GM18499 (cell line): ENCODE data around the gene ATP8B4.

ENCODE experiments used
- ATAC-seq: cut with Tn5 transposase; IDR thresholded peaks from one replicate; pipeline ENCODE4 v1.9.1; 2021; ENCODE audit warnings: moderate number of reproducible peaks; ENCODE audit not compliant: insufficient read depth, unreplicated experiment

Gene ATP8B4

GRCh38 chr15:49877117-49877872, 241.7 kb downstream of the ATP8B4 start:
- no peak for ATAC-seq

- no peak for ATAC-seq
Observed at GRCh38 chr15:49876401-49877038, 242.5 kb downstream of the ATP8B4 start.

DNA sequence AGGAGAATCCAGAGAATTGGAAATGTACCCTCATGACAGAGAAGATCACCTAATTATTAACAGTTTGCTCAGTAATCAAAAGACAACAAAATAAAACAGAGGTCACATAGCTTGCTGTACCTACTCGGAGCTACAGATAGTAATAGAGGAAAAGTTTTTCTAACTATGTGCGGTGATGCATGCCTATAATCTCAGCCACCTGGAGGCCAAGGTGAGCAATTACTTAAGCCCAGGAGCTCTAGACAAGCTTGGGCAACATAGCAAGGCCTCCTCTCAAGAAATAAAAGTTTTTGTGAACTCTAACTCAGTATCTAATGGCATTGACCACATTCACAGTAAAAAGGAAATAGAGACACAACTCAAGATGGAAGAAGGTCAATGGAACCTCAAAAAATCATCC, 243.6 kb downstream of the ATP8B4 start:
- ATAC-seq: no peak

DNA sequence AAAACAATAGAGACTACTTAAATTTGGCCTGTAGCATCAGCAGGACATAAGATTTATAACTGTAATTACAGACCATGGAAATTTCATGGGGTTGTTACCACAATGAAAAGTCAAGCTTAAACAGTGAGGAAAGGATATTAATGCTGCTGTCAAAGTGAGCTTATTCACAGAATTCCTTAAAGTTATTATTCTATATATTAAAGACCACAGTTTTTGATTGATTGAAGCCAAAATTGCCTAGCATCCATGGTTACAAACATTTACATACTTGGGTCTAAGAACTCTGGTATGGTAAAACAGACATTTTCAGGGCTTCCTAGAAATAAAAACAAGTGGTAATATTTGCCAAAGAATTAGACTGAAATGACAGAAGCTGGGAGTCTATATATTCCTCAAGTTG, 248.6 kb downstream of the ATP8B4 start:
- no peak for ATAC-seq

- ATAC-seq: no peak
Observed at GRCh38 chr15:49868348-49868747, 250.7 kb downstream of the ATP8B4 start.

DNA sequence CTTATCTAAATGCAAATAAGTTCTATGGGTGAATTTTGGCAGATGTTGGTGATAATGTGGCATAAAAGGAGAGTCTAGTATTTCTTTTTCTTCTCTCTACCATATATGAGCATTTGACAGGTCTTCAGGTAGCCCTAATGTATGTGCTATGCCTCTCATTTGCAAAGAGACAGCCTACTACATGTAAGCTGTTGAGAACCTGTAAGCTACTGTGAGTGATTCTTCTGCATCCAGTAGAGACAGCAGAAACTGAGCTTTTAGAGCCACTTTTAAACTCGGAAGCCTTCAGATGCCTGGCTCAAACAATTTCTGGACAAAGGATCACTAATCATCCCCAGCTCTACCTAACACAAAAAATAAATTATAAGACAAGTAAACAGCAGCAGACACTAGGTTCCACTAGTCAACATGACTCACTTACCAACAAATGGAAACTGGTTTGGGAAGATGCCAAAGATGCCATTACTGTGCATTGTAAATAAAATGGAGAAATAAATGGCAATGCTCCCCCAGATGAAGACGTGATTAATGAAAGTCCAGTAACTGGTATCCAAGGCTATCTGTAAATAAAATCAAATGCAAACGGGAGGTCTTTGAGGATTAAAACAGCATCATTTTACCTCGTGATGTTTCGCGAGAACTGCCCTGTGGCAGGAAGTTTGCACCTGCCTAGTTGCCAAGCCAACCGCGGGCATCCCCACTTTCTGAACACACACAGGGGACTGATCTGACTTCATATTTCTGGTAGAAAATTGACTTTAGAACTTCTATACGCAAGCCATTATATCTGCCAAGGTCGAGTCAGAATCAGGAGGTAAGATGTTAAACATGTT, 252.9 kb downstream of the ATP8B4 start:
- ATAC-seq: no peak

- ATAC-seq: no peak
Observed at GRCh38 chr15:49864251-49864650, 254.8 kb downstream of the ATP8B4 start.

- ATAC-seq: no peak
Observed at GRCh38 chr15:49863431-49864224, 255.4 kb downstream of the ATP8B4 start.

DNA sequence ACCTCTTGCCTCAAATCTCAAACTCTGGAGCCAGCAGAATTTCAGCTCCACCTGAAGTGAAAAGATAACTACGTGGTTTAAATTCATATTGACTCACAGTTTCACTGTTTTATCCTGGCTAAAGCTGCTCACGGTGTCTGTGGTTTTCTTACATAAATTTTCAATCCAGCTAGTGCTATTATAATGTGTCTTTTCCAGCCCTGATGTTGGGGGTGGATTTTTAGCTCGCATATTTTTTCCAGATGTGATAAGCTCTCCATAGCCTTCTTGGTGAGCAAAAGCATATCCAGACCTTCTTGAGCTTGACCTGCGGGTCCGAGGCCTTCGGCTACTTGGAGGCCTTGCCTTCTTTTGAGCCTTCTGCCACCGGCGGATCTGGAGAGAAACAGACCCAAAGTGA, 258.9 kb downstream of the ATP8B4 start:
- ATAC-seq: no peak

GRCh38 chr15:49857496-49858475, 261.2 kb downstream of the ATP8B4 start:
- ATAC-seq: no peak

DNA sequence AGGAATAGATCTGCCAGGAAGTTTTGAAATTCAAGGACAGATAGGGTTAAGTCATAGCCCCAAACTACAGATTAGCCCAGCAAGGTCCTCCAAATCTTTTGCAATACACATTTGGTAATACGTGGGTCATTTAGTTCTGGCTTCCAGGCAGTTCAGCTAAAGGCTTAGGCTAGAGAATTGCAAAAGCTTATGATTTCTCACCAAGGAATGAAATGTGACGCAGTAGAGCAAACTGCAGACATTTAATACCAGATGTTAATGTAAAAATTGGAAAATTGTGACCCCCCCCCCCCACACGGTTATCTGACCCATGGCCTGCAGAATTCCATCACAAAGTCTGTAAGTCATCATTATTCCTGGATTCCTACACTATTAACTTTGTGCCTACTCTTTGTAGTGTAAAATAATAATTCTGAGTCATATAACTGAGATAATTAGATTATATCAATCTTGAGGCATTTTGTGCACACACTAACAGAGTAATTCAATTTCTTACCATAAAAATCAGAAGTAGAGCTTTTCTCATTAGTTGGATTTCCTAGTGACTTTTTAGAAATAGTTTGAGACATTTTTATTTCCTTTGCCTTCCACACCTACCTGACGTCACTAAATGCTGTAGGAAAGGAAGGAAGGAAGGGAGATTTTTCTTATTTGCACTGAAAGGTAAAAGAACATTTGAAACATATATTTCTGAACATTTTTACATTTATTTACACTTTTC, 263.0 kb downstream of the ATP8B4 start:
- ATAC-seq: no peak

GRCh38 chr15:49852756-49853155, 266.3 kb downstream of the ATP8B4 start:
- ATAC-seq: no peak

DNA sequence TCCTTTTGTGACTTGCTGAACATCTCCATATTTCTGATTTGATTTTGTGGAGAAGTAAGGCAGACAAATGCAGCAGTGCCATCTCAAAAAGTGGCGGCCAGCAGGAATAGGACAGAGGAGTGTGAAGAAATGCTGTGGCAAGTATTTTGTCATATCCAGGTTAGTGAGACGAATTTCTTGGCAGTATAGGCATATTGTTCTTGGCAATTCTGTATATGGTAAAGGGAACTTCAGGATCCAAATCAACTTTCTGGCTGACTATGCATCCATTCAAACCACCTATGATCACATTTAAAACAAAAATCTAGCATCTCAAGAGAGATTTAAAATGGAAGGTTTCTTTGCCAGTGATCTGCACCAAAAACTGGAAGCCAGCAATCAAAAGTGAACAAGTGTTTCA, 270.2 kb downstream of the ATP8B4 start:
- ATAC-seq: no peak

DNA sequence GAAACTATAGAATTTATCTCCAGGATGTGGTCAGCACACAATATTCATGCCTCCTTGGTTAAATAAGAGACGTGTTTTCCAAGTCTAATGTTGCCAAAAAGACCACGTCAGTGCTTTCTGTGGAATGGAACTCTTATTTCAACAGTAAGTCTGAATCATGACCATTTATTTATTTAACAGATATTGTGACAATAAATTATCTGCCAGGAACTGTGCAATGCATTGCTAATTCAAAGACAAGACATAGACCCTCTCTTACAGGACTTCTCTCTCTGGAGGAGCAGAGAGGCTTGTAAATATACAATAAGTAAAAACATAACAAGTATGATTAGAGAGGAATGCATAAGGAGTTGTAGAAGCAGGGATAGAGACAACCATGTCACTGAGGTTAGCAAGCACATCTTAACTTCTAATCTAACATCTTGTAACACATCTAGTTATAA, 270.7 kb downstream of the ATP8B4 start:
- ATAC-seq: no peak

GRCh38 chr15:49847423-49848281, 271.4 kb downstream of the ATP8B4 start:
- ATAC-seq: no peak

DNA sequence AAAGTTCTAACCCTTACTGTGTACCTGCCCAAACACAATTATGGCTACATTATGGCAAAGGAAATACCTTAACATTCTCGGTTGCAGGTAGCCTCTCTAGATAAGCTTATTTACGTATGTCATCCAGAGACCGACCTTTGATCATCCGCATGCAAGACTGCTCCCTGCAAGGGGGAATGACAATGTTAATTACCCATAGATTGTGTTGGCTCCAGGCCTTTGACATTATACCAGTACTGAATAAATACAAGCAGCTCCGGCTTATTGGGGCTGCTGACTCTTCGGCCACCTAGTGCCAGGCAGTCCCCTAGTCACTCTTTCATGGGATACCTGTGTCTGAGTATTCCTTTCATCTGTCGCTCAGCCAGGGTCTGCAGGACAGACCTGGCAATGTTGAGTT, 274.6 kb downstream of the ATP8B4 start:
- no peak for ATAC-seq

DNA sequence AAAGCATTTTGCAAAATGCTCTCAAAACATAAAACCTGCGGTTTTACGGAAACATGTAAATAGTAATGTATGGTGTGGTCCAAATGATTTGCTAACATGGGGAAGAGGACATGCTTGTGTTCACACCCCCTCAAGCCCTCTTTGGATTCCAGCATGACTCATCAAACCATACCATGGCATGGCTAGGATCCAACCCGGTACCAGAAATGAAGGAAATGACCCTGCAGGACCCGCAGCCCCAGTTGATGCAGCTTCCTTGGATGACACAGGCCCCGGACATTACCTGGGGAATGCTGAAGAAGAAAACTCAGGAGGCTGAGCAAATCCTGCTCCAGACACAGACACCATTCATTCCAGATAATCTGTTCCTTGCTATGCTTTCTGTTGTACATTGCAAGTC, 275.3 kb downstream of the ATP8B4 start:
- ATAC-seq: no peak
